ENCODE measurements around the gene MAN2A1. TPM values are rescaled to one million over a fixed set of nuclear protein-coding genes. Genes with fewer than 3 reads are reported as not detected.

Gene MAN2A1
- total RNA-seq, 1 experiment from 2014 or later: 78.0 TPM

- Histone ChIP-seq H3K14ac (ENCODE audit: insufficient read depth, low read length) (no peak overlapping the region), H4K91ac (ENCODE audit: insufficient read length, low read depth, low read length) (no peak overlapping the region), H3K4ac (ENCODE audit: low read depth, low read length) (no peak overlapping the region), H3K4me1 (ENCODE audit: insufficient read depth, low read length) (no peaks in the 10 kb centered on the region), H3K18ac (ENCODE audit: insufficient read length, low read depth, low read length) (no peak overlapping the region), H3K27me3 (ENCODE audit: insufficient read depth, low read length) (no peaks in the 10 kb centered on the region), H2BK120ac (ENCODE audit: low read depth, low read length, poor library complexity, severe bottlenecking) (no peak overlapping the region), H3K9me3 (ENCODE audit: control insufficient read depth, low read depth, low read length) (no peaks in the 10 kb centered on the region), H3T11ph (ENCODE audit: low read length) (no peak overlapping the region), H2BK5ac (ENCODE audit: insufficient read length, low read length) (no peak overlapping the region), H4K8ac (replicated peaks; ENCODE audit: insufficient read length, low read depth, low read length) (no peak overlapping the region), H2AK5ac (ENCODE audit: insufficient read length, low read length) (no peak overlapping the region), H3K4me2 (ENCODE audit: insufficient read depth, insufficient read length, low read length) (no peak overlapping the region), H2BK20ac (ENCODE audit: low read depth, low read length, poor library complexity, severe bottlenecking) (no peak overlapping the region), H3K23ac (ENCODE audit: insufficient read length, low read depth, low read length) (no peak overlapping the region), H2AFZ (ENCODE audit: low read length) (no peak overlapping the region), H3K56ac (ENCODE audit: insufficient read length, low read depth, low read length) (no peak overlapping the region), H3K79me2 (ENCODE audit: insufficient read depth, low read length) (peaks cover 4% of the 10 kb centered on the region; the same call in 1 of the 2 replicates), H4K20me1 (ENCODE audit: control insufficient read depth, insufficient read depth, insufficient read length) (no peaks in the 10 kb centered on the region), H3K9ac (ENCODE audit: extremely low read depth, insufficient read length, low read length) (no peak overlapping the region), H2BK12ac (ENCODE audit: insufficient read length, low read depth, low read length) (no peak overlapping the region), H3K23me2 (ENCODE audit: insufficient read length, low read depth, low read length, poor library complexity, severe bottlenecking) (no peaks in the 10 kb centered on the region), H3K27ac (ENCODE audit: insufficient read length, low read depth, low read length) (no peak overlapping the region), H2BK15ac (ENCODE audit: low read depth, low read length) (no peak overlapping the region), H3K79me1 (ENCODE audit: insufficient read depth, low read depth, low read length, poor library complexity, severe bottlenecking) (no peaks in the 10 kb centered on the region), H4K5ac (ENCODE audit: insufficient read length, low read depth, low read length) (no peak overlapping the region)
- H3K27ac Mint-ChIP-seq: no peak overlapping the region
- H3K4me3 Mint-ChIP-seq: no peak overlapping the region
- H3K27me3 Mint-ChIP-seq (ENCODE audit: low read depth): no peaks in the 10 kb centered on the region
- peaks cover 2 to 6% of the 10 kb centered on the region in 2 experiments; a peak in 3 of 4 replicates for H3K4me1 Mint-ChIP-seq
- no peak for TF ChIP-seq CTCF (conservative IDR thresholded peaks at IDR 0.05)
- no peak for DNase-seq
- no peaks in the 10 kb centered on the region; a peak in 1 of 5 replicates for H3K9me3 Mint-ChIP-seq
- H3K36me3 Mint-ChIP-seq (ENCODE audit: insufficient read depth in 1 of 3, low read depth in 3 of 3): peaks cover 22 to 31% (median 30%) of the 10 kb centered on the region in 3 experiments
Measured at GRCh38 chr5:109754319-109754718, 64.6 kb downstream of the MAN2A1 start.

Data from H9 (cell line).